HepG2 (cell line): ENCODE measurements around the gene ATP6V0D1. TPM values are rescaled to one million over a fixed set of nuclear protein-coding genes. Genes with fewer than 3 reads are reported as not detected.

Experiments used
- ATAD3A ChIP-seq: sonication (generic); formaldehyde crosslinking; IDR thresholded peaks from 2 replicates; pipeline ENCODE4 v1.4.0; 2020; ENCODE audit warnings: missing genetic modification reagents
- KDM4B ChIP-seq: sonication (generic); formaldehyde crosslinking; IDR thresholded peaks from 2 replicates; pipeline ENCODE4 v1.4.0; 2020; ENCODE audit warnings: missing genetic modification reagents
- KLF15 ChIP-seq: sonication (generic); formaldehyde crosslinking; IDR thresholded peaks from 2 replicates; pipeline ENCODE4 v1.8.1; 2023; ENCODE audit warnings: borderline replicate concordance, mild to moderate bottlenecking, inconsistent platforms, missing genetic modification reagents, mixed read lengths
- MTA1 ChIP-seq: sonication (generic); formaldehyde crosslinking; IDR thresholded peaks from 2 replicates; pipeline ENCODE4 v1.4.0; 2020; ENCODE audit warnings: missing genetic modification reagents, mild to moderate bottlenecking, borderline replicate concordance
- RCOR2 ChIP-seq: IDR thresholded peaks from 2 replicates; pipeline ENCODE4 v1.6.1; 2016; ENCODE audit warnings: missing biosample characterization, missing genetic modification reagents
- RFXAP ChIP-seq: sonication (generic); formaldehyde crosslinking; IDR thresholded peaks from 2 replicates; pipeline ENCODE4 v1.4.0; 2020; ENCODE audit warnings: missing genetic modification reagents, borderline replicate concordance
- SIX4 ChIP-seq: sonication (generic); formaldehyde crosslinking; IDR thresholded peaks from 2 replicates; pipeline ENCODE4 v1.4.0; 2020; ENCODE audit warnings: missing genetic modification reagents
- SUZ12 ChIP-seq: fragments of 150-350 bp; IDR thresholded peaks from 2 replicates; pipeline ENCODE4 v1.6.1; 2014; ENCODE audit warnings: low read depth, low read length
- TBP ChIP-seq: sonication (generic); formaldehyde crosslinking; IDR thresholded peaks from 2 replicates; pipeline ENCODE4 v1.5.0; 2020; ENCODE audit warnings: missing genetic modification reagents
- ZIK1 ChIP-seq: sonication (generic); formaldehyde crosslinking; IDR thresholded peaks from 2 replicates; pipeline ENCODE4 v1.5.0; 2020; ENCODE audit warnings: mild to moderate bottlenecking, low read depth, missing genetic modification reagents, borderline replicate concordance
- ZNF382 ChIP-seq: sonication (generic); formaldehyde crosslinking; IDR thresholded peaks from 2 replicates; pipeline ENCODE4 v1.5.0; 2020; ENCODE audit warnings: missing genetic modification reagents, mild to moderate bottlenecking, borderline replicate concordance
- ZNF547 ChIP-seq: sonication (generic); formaldehyde crosslinking; IDR thresholded peaks from 2 replicates; pipeline ENCODE4 v1.5.1; 2020; ENCODE audit warnings: mild to moderate bottlenecking, missing genetic modification reagents
- ZNF577 ChIP-seq: sonication (generic); formaldehyde crosslinking; IDR thresholded peaks from 2 replicates; pipeline ENCODE4 v1.4.0; 2020; ENCODE audit warnings: mild to moderate bottlenecking, low read depth, missing genetic modification reagents, borderline replicate concordance
- ZNF709 ChIP-seq: sonication (generic); formaldehyde crosslinking; IDR thresholded peaks from 2 replicates; pipeline ENCODE4 v1.5.0; 2020; ENCODE audit warnings: mild to moderate bottlenecking, missing genetic modification reagents
- ZNF781 ChIP-seq: sonication (generic); formaldehyde crosslinking; IDR thresholded peaks from 2 replicates; pipeline ENCODE4 v1.5.1; 2020; ENCODE audit warnings: borderline replicate concordance, mild to moderate bottlenecking, missing genetic modification reagents; ENCODE audit errors: not compliant biosample characterization
- ZSCAN30 ChIP-seq: sonication (generic); formaldehyde crosslinking; IDR thresholded peaks from 2 replicates; pipeline ENCODE4 v1.5.0; 2020; ENCODE audit warnings: mild to moderate bottlenecking, missing genetic modification reagents
- polyA plus RNA-seq, 8 experiments: library from polyadenylated mRNA; depleted of rRNA in 3 of 8; stranded (reverse) in 7 of 8; unstranded in 1 of 8; fragments of >200 nt; fragmentation: Illumina TruSeq in 4 of 8; extraction: Trizol in 4 of 8; gene quantifications; 2 replicates each; pipeline versions ENCODE4 v1.2.1 to v1.2.3, GENCODE V29; 2011 to 2016; ENCODE audit warnings: low read depth in 4 of 8, missing spikeins in 1 of 8, mixed read lengths in 1 of 8; ENCODE audit not compliant: insufficient read depth in 1 of 8
- total RNA-seq, 5 experiments: library from RNA; depleted of rRNA; stranded (reverse); fragments of >200 nt; fragmentation: Illumina TruSeq; extraction: Trizol; gene quantifications; 2 replicates each; pipeline ENCODE4 v1.2.3, GENCODE V29; 2016; ENCODE audit warnings: low read depth in 1 of 5
- TF ChIP-seq, protein P1 (sequence below): sonication (generic); formaldehyde crosslinking; IDR thresholded peaks from 2 replicates; pipeline ENCODE4 v1.8.0; 2022; ENCODE audit warnings: mild to moderate bottlenecking, missing genetic modification reagents, moderate library complexity
- TF ChIP-seq, protein P2 (sequence below): IDR thresholded peaks from 2 replicates; pipeline ENCODE4 v1.6.1; 2016; ENCODE audit warnings: low read depth, borderline replicate concordance
- TF ChIP-seq, protein P3 (sequence below): sonication (generic); formaldehyde crosslinking; IDR thresholded peaks from 2 replicates; pipeline ENCODE4 v1.5.0; 2020; ENCODE audit warnings: missing genetic modification reagents
- TF ChIP-seq, protein P4 (sequence below): IDR thresholded peaks from 2 replicates; pipeline ENCODE4 v1.4.0; 2020; ENCODE audit warnings: mild to moderate bottlenecking, missing genetic modification reagents
- TF ChIP-seq, protein P5 (sequence below): sonication (generic); formaldehyde crosslinking; conservative IDR thresholded peaks from 2 replicates; pipeline ENCODE4 v1.8.0; 2022; ENCODE audit warnings: mild to moderate bottlenecking, moderate library complexity, missing genetic modification reagents
- TF ChIP-seq, protein P6 (sequence below): sonication (generic); formaldehyde crosslinking; IDR thresholded peaks from 2 replicates; pipeline ENCODE4 v1.4.0; 2020; ENCODE audit warnings: missing genetic modification reagents

The ATP6V0D1 gene
- total and polyA plus RNA-seq, 2 of the 13 experiments (the other 11 are each of a cell fraction or from before 2014, with no cell fraction given): 51.1 to 61.3 TPM

DNA sequence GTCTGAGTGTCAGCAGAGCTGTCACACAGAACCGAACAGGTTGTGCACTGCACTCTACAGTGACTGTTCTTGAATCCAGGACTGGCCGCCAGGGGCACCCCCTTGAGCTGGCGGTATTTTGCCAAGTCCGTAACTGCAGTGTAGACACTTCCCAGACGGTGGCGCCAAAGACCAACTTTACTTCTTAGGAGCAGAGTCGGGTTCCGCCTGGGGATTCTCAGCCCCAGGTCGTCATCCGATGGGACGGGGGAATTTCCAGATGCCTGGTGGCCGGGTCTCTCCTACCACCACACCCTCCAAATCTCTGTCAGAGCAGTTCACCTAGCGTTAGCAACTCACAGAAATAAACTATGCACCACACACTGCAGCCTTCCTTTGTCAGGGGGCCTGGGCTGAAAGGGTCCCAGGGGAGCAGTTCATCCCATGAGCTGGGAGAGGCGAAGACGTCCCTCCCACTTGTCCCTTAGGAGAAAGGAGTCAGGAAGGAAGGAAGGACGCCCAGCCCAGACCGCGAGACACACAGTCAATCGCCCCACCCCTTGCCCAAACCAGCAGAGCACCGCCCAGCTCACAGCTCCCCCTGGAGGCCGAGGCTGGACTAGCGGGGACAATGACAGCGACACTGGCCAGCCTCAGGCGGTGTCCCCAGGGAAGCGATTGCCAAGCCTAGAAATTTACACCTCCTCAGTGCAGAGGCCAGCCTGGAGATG is 40.3 kb upstream of the ATP6V0D1 start (continued):
- TF ChIP-seq KDM4B (CRISPR knock-in tag): no peak
- no peak for TF ChIP-seq SIX4
- TF ChIP-seq, protein P1, sequence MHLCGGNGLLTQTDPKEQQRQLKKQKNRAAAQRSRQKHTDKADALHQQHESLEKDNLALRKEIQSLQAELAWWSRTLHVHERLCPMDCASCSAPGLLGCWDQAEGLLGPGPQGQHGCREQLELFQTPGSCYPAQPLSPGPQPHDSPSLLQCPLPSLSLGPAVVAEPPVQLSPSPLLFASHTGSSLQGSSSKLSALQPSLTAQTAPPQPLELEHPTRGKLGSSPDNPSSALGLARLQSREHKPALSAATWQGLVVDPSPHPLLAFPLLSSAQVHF (CRISPR knock-in tag): no peak
- peak; percentile 56; the same call in 1 of the 2 replicates for TF ChIP-seq ZNF709 (CRISPR knock-in tag)
- no peak for TF ChIP-seq TBP
- TF ChIP-seq, protein P2, sequence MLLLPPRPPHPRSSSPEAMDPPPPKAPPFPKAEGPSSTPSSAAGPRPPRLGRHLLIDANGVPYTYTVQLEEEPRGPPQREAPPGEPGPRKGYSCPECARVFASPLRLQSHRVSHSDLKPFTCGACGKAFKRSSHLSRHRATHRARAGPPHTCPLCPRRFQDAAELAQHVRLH (CRISPR knock-in tag): no peak; the same call in 1 of the 2 replicates
- no peak for TF ChIP-seq KLF15 (CRISPR knock-in tag)
- peak; percentile 66; the same call in 1 of the 2 replicates for TF ChIP-seq MTA1 (CRISPR knock-in tag)
- TF ChIP-seq ATAD3A (CRISPR knock-in tag): no peak
- TF ChIP-seq, protein P3, sequence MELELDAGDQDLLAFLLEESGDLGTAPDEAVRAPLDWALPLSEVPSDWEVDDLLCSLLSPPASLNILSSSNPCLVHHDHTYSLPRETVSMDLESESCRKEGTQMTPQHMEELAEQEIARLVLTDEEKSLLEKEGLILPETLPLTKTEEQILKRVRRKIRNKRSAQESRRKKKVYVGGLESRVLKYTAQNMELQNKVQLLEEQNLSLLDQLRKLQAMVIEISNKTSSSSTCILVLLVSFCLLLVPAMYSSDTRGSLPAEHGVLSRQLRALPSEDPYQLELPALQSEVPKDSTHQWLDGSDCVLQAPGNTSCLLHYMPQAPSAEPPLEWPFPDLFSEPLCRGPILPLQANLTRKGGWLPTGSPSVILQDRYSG: no peak
- TF ChIP-seq ZNF547 (CRISPR knock-in tag): no peak
- 0 out of 2 replicates have a peak, but pooled peaks have one; percentile 38 for TF ChIP-seq RCOR2
- no peak for TF ChIP-seq ZSCAN30 (CRISPR knock-in tag)
- TF ChIP-seq, protein P4, sequence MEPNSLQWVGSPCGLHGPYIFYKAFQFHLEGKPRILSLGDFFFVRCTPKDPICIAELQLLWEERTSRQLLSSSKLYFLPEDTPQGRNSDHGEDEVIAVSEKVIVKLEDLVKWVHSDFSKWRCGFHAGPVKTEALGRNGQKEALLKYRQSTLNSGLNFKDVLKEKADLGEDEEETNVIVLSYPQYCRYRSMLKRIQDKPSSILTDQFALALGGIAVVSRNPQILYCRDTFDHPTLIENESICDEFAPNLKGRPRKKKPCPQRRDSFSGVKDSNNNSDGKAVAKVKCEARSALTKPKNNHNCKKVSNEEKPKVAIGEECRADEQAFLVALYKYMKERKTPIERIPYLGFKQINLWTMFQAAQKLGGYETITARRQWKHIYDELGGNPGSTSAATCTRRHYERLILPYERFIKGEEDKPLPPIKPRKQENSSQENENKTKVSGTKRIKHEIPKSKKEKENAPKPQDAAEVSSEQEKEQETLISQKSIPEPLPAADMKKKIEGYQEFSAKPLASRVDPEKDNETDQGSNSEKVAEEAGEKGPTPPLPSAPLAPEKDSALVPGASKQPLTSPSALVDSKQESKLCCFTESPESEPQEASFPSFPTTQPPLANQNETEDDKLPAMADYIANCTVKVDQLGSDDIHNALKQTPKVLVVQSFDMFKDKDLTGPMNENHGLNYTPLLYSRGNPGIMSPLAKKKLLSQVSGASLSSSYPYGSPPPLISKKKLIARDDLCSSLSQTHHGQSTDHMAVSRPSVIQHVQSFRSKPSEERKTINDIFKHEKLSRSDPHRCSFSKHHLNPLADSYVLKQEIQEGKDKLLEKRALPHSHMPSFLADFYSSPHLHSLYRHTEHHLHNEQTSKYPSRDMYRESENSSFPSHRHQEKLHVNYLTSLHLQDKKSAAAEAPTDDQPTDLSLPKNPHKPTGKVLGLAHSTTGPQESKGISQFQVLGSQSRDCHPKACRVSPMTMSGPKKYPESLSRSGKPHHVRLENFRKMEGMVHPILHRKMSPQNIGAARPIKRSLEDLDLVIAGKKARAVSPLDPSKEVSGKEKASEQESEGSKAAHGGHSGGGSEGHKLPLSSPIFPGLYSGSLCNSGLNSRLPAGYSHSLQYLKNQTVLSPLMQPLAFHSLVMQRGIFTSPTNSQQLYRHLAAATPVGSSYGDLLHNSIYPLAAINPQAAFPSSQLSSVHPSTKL (CRISPR knock-in tag): peak; percentile 52; the same call in 1 of the 2 replicates
- no peak for TF ChIP-seq SUZ12
- no peak for TF ChIP-seq ZNF577 (CRISPR knock-in tag)
- TF ChIP-seq, protein P5, sequence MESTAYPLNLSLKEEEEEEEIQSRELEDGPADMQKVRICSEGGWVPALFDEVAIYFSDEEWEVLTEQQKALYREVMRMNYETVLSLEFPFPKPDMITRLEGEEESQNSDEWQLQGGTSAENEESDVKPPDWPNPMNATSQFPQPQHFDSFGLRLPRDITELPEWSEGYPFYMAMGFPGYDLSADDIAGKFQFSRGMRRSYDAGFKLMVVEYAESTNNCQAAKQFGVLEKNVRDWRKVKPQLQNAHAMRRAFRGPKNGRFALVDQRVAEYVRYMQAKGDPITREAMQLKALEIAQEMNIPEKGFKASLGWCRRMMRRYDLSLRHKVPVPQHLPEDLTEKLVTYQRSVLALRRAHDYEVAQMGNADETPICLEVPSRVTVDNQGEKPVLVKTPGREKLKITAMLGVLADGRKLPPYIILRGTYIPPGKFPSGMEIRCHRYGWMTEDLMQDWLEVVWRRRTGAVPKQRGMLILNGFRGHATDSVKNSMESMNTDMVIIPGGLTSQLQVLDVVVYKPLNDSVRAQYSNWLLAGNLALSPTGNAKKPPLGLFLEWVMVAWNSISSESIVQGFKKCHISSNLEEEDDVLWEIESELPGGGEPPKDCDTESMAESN: no peak
- TF ChIP-seq RFXAP: peak; percentile 74; the same call in 1 of the 2 replicates
- TF ChIP-seq ZNF382: no peak
- peak; percentile 82 for TF ChIP-seq ZNF781 (CRISPR knock-in tag)
- TF ChIP-seq, protein P6, sequence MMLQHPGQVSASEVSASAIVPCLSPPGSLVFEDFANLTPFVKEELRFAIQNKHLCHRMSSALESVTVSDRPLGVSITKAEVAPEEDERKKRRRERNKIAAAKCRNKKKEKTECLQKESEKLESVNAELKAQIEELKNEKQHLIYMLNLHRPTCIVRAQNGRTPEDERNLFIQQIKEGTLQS (CRISPR knock-in tag): no peak
- TF ChIP-seq ZIK1: no peak
